Hepatocyte (in vitro differentiated cells): Measurements from ENCODE around the gene FMNL2.

Source experiments
- EZH2 ChIP-seq: fragments of 200-600 bp; sonication (generic); IDR thresholded peaks from 2 replicates; pipeline ENCODE4 v1.6.1; 2016; ENCODE audit warnings: antibody characterized with exemption, mild to moderate bottlenecking, borderline replicate concordance
- TF ChIP-seq, protein P1 (sequence below): fragments of 200-600 bp; sonication (generic); IDR thresholded peaks from 2 replicates; pipeline ENCODE4 v1.5.1; 2016; ENCODE audit warnings: antibody characterized with exemption, mild to moderate bottlenecking; ENCODE audit not compliant: poor library complexity

DNA sequence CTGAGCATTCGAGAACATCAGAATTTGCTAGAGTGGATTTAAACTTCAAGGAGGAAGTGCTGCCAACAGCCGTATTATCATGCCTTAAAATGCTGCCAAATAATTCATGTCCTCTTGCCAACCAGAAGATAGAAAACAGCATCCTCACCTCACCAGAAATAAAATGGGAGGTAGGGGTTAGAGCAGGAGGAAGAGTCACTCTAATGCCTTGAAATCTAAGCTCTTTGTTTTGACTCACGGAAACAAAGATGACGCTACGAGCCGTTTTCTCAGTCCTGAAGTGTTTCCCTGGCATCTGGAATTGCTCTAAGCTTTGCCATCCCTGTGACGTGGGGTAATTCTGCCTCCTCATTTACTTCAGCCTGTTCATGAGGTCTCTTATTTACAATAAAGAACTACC is 285.2 kb downstream of the FMNL2 start:
- TF ChIP-seq, protein P1, sequence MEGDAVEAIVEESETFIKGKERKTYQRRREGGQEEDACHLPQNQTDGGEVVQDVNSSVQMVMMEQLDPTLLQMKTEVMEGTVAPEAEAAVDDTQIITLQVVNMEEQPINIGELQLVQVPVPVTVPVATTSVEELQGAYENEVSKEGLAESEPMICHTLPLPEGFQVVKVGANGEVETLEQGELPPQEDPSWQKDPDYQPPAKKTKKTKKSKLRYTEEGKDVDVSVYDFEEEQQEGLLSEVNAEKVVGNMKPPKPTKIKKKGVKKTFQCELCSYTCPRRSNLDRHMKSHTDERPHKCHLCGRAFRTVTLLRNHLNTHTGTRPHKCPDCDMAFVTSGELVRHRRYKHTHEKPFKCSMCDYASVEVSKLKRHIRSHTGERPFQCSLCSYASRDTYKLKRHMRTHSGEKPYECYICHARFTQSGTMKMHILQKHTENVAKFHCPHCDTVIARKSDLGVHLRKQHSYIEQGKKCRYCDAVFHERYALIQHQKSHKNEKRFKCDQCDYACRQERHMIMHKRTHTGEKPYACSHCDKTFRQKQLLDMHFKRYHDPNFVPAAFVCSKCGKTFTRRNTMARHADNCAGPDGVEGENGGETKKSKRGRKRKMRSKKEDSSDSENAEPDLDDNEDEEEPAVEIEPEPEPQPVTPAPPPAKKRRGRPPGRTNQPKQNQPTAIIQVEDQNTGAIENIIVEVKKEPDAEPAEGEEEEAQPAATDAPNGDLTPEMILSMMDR: no peak
- no peak for TF ChIP-seq EZH2
